ENCODE results near the gene KLLN.
"Not testable (repeated sequence)": the region's sequence is repeated elsewhere in the genome, so short reads cannot be mapped to it uniquely, and the experiment has no call there.

Gene KLLN, protein sequence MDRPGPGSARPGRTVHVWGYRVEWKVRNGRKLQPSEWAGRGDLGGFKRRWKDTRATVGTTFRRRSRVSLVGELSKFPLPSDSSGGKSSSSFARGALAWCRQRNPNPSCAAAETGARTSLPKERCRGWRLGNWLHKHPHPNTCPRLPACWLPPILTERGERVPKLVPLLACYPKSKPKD

DNA sequence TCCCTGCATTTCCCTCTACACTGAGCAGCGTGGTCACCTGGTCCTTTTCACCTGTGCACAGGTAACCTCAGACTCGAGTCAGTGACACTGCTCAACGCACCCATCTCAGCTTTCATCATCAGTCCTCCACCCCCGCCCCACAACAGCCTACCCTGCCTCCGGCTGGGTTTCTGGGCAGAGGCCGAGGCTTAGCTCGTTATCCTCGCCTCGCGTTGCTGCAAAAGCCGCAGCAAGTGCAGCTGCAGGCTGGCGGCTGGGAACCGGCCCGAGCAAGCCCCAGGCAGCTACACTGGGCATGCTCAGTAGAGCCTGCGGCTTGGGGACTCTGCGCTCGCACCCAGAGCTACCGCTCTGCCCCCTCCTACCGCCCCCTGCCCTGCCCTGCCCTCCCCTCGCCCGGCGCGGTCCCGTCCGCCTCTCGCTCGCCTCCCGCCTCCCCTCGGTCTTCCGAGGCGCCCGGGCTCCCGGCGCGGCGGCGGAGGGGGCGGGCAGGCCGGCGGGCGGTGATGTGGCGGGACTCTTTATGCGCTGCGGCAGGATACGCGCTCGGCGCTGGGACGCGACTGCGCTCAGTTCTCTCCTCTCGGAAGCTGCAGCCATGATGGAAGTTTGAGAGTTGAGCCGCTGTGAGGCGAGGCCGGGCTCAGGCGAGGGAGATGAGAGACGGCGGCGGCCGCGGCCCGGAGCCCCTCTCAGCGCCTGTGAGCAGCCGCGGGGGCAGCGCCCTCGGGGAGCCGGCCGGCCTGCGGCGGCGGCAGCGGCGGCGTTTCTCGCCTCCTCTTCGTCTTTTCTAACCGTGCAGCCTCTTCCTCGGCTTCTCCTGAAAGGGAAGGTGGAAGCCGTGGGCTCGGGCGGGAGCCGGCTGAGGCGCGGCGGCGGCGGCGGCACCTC is at the start of gene KLLN, which contains the start of gene PTEN:
KLLN (minus strand) TSS at position 481 of the 891 bp plus-strand sequence. CDS start 1,046 bp downstream, outside the sequence.
PTEN (plus strand) TSS at position 573 of the 891 bp plus-strand sequence. CDS start 845 bp downstream, outside the sequence.
- DNase-seq (ENCODE audit: low read depth), result peak; percentile 93

DNA sequence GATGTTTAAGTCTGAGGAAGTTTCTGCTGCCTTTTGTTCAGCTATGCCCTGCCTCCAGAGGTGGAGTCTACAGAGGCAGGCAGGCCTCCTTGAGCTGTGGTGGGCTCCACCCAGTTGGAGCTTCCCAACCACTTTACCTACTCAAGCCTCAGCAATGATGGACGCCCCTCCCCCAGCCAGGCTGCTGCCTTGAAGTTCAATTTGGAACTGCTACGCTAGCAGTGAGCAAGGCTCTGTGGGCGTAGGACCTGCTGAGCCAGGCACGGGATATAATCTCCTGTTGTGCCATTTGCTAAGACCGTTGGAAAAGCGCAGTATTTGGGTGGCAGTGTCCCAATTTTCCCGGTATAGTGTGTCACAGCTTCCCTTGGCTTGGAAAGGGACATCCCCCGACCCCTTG is 40.1 kb upstream of the KLLN start:
- DNase-seq (ENCODE audit: low read depth), result not testable (repeated sequence)

DNA sequence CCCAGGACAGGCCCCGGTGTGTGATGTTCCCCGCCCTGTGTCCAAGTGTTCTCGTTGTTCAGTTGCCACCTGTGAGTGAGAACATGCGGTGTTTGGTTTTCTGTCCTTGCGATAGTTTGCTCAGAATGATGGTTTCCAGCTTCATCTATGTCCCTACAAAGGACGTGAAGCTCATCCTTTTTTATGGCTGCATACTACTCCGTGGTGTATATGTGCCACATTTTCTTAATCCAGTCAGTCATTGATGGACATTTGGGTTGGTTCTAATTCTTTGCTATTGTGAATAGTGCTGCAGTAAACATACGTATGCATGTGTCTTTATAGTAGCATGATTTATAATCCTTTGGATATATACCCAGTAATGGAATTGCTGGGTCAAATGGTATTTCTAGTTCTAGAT is 34.6 kb upstream of the KLLN start:
- not testable (repeated sequence) for DNase-seq (ENCODE audit: low read depth)

DNA sequence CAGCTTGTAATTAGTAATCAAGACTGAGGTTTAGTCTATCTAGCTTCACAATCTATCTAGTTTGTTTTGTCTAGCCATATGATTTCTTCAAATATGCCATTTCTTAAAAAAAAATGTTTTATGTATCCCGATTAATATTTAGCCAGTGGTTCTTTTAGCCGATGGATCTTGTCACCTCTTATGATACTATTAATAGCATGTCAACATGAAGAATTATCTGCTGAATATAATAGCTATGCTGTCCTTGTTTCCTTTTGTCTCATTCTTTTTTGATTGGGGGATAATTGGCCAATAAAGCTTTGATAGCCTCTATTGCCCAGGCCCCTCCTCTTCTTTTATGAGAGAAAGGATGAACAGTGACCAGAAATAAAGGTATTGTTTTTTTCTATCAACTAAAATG is 32.9 kb upstream of the KLLN start:
- DNase-seq (ENCODE audit: low read depth), result no peak

- no peak for DNase-seq (ENCODE audit: low read depth)
Observed at GRCh38 chr10:87895430-87895829, 32.1 kb upstream of the KLLN start.

DNA sequence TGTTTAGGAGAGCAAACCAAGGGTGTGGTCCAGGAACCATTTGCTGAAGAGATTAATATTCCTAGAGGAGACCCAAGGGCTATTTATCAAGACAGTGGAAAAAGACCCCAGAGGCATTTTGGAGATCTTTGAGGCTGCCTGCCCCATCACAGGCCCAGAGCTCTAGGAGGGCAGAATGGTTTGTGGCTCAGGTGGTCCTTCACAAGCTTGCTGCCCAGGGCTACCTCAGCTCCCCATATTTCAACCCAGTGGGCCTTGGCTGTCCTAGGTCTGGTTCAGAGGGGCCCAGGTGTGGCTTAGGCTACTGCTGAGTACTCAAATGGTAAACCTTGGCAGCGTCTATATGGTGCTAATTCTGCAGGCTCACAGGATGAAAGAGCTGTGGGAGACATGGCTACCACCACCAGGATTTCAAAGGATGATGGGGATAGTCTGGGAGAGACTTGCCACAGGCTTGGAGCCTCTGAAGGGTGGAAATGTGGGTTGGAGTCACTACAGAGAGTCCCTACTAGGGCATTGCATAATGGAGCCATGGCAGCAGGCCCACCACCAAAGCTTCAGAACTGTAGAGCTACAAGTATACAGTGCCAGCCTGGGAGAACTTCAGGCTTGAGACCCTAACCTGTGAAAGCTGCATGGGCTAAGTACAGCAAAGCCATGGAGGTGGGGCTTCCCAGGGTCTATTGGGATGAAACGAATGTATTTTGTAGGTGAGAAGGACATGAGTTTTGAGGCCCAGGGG is 24.4 kb upstream of the KLLN start:
- DNase-seq (ENCODE audit: low read depth), result no peak

GRCh38 chr10:87887146-87887545 is 23.8 kb upstream of the KLLN start:
- no peak for DNase-seq (ENCODE audit: low read depth)

GRCh38 chr10:87886635-87887034 is 23.3 kb upstream of the KLLN start:
- no peak for DNase-seq (ENCODE audit: low read depth)

DNA sequence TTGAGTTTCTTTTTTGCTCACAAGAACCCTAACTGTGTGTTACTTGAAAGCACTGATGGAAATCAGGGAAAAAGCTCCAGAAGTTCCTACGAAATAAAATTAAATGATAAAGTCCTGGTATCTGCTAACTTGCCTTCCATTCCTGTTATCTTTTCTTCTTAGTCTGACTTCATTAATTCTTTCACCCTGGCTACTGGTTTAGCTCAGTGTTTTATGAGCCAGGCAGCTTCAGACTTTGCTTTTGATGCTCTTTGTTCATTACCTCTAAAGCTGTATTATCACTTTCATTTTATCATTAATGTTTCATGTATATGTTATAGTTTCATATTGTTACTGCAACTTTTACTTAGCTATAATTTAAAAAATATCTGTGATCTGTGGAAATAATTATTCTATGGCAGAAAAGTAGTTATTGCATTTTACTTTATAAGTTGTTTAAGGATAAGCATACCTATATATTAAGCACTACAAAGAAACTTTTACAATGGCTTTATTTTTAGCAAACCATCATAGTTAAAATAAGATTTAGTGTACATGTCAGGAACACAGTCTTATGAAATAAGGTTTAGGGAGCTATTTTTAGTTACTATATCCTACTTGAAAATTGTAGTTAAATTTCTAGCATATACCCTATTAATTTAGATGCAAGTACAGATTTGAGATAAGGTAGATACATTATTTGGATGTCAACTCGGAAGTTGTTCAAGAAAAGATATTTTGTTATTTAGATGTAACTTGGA is 19.4 kb upstream of the KLLN start:
- DNase-seq (ENCODE audit: low read depth), result no peak

DNA sequence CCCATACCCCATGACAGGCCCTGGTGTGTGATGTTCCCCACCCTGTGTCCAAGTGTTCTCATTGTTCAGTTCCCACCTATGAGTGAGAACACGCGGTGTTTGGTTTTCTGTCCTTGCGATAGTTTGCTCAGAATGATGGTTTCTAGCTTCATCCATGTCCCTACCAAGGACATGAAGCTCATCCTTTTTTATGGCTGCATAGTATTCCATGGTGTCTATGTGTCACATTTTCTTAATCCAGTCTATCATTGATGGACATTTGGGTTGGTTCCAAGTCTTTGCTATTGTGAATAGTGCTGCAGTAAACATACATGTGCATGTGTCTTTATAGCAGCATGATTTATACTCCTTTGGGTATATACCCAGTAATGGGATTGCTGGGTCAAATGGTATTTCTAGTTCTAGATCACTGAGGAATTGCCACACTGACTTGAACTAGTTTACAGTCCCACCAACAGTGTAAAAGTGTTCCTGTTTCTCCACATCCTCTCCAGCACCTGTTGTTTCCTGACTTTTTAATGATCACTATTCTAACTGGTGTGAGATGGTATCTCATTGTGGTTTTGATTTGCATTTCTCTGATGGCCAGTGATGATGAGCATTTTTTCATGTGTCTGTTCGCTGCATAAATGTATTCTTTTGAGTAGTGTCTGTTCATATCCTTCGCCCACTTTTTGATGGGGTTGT is 18.2 kb upstream of the KLLN start:
- DNase-seq (ENCODE audit: low read depth), result not testable (repeated sequence)

- DNase-seq (ENCODE audit: low read depth), result no peak
Observed at GRCh38 chr10:87880336-87880735, 17.0 kb upstream of the KLLN start.

DNA sequence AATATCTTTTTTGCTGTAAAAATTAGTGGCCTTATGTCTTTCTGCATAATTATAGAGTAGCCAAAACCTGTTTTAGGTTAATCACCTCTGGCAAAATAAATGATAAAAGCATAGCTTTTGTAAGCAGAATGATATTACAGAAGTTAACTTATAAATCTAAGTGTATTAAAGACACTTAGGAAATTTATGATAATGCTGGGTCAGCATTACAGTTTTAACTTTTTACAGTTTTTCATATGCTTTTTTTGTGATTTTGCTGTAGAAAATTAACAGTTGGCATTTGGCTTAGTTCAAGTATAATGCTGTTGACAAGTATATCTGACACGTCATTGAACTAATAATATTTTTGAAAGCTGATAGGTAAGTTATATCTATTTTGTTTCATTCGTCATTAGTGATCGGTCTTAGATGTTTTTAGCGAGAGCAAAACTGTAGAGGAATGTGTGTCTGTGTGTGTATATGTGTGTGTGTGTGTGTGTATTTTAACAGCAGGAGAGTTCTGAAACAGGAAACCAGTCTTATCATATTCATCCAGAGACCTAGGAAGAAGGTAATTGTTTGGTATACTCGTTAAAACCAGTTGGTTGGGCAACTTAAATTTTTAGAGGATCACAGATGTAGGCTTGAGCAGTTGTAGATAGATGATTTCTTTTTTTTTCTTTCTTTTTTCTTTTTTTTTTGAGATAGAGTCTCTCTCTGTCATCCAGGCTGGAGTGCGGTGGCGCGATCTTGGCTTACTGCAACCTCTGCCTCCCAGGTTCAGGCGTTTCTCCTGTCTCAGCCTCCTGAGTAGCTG is 15.5 kb upstream of the KLLN start:
- no peak for DNase-seq (ENCODE audit: low read depth)

GRCh38 chr10:87875929-87876571 is 12.7 kb upstream of the KLLN start:
- no peak for DNase-seq (ENCODE audit: low read depth)

- no peak for DNase-seq (ENCODE audit: low read depth)
Observed at GRCh38 chr10:87873656-87874055, 10.3 kb upstream of the KLLN start.

- DNase-seq (ENCODE audit: low read depth), result no peak
Observed at GRCh38 chr10:87872828-87873227, 9.5 kb upstream of the KLLN start.

DNA sequence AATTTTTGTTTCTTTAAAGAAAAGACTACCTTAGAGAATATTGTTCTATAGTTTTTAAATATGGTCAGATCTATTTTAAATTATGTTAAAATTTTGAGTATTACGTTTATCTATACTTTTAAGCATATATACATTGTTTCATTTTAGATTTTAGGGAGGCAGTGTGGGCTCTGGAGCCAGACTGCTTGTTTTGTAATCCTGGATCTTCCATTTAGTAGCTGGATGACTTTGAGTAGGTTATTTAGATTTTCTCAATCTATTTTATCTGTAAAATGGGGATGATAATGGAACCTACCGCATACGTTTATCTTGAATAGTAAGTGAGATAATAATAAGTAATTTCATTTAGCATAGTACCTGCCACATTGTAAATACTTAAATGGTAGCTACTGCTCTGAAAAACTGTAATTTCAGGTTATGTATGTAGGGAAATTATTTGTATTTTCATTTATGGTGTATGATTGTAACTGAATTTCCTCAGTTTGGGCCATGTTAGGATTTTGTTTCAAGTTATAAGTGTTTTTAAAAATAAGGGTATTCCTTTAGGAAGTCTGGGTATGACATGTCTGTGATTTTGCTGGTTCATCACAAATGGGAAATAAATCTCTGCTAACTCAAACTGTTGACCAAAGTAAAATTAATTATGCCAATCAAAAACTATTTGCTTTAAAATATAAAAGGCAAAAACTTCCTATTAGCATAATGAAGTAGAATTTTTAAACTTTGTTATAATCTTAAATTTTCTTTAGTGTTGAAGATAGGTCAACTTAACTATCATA is 6.6 kb upstream of the KLLN start:
- no peak for DNase-seq (ENCODE audit: low read depth)

- DNase-seq (ENCODE audit: low read depth), result not testable (repeated sequence)
Observed at GRCh38 chr10:87869139-87869538, 5.8 kb upstream of the KLLN start.

GRCh38 chr10:87868277-87868676 is 4.9 kb upstream of the KLLN start:
- DNase-seq (ENCODE audit: low read depth), result no peak

GRCh38 chr10:87867453-87867852 is 4.1 kb upstream of the KLLN start:
- no peak for DNase-seq (ENCODE audit: low read depth)
